HG02981 (cell line): ENCODE measurements around the gene MED15.
A peak's percentile ranks its signal among the peaks of the same experiment; 100 is the strongest.
"Not testable (repeated sequence)": the region's sequence is repeated elsewhere in the genome, so short reads cannot be mapped to it uniquely, and the experiment has no call there.

Experiments
- ATAC-seq: cut with Tn5 transposase; IDR thresholded peaks from one replicate; pipeline ENCODE4 v1.9.1; 2021; ENCODE audit warnings: mild to moderate bottlenecking, moderate library complexity; ENCODE audit not compliant: unreplicated experiment

MED15 gene

GRCh38 chr22:20507253-20508066 lies at the start of gene MED15:
TSS of gene MED15 (plus strand) at chr22:20507610. CDS start at chr22:20507679, 69 bp downstream.
- peak; percentile 69 for ATAC-seq

- no peak for ATAC-seq
These were observed 48.8 kb upstream of the MED15 start for GRCh38 chr22:20458530-20459151.

- ATAC-seq: no peak
These were observed 48.3 kb upstream of the MED15 start for GRCh38 chr22:20459152-20459542.

GRCh38 chr22:20459862-20460261 lies 47.5 kb upstream of the MED15 start:
- no peak for ATAC-seq

GRCh38 chr22:20463324-20464095 lies 43.9 kb upstream of the MED15 start:
- no peak for ATAC-seq

- no peak for ATAC-seq
These were observed 43.3 kb upstream of the MED15 start for GRCh38 chr22:20464096-20464614.

- no peak for ATAC-seq
These were observed 42.3 kb upstream of the MED15 start for GRCh38 chr22:20464912-20465758.

- ATAC-seq: no peak
These were observed 41.7 kb upstream of the MED15 start for GRCh38 chr22:20465759-20466077.

- no peak for ATAC-seq
These were observed 40.6 kb upstream of the MED15 start for GRCh38 chr22:20466659-20467379.

- ATAC-seq: no peak
These were observed 38.1 kb upstream of the MED15 start for GRCh38 chr22:20469110-20469868.

- ATAC-seq: not testable (repeated sequence)
These were observed 36.9 kb upstream of the MED15 start for GRCh38 chr22:20470525-20470924.

GRCh38 chr22:20471126-20471833 lies 36.1 kb upstream of the MED15 start:
- no peak for ATAC-seq

- ATAC-seq: no peak
These were observed 34.6 kb upstream of the MED15 start for GRCh38 chr22:20472629-20473442.

GRCh38 chr22:20475115-20475436 lies 32.3 kb upstream of the MED15 start:
- ATAC-seq: no peak

- not testable (repeated sequence) for ATAC-seq
These were observed 31.8 kb upstream of the MED15 start for GRCh38 chr22:20475569-20475968.

- ATAC-seq: not testable (repeated sequence)
These were observed 29.4 kb upstream of the MED15 start for GRCh38 chr22:20478059-20478458.

- ATAC-seq: no peak
These were observed 27.7 kb upstream of the MED15 start for GRCh38 chr22:20479612-20480196.

GRCh38 chr22:20483143-20483506 lies 24.3 kb upstream of the MED15 start:
- not testable (repeated sequence) for ATAC-seq
